DOHH2 (cell line): ENCODE measurements around the gene ANXA8.
"Not testable (repeated sequence)": the region's sequence is repeated elsewhere in the genome, so short reads cannot be mapped to it uniquely, and the experiment has no call there.

ENCODE experiments used
- H3F3A ChIP-seq: fragments of 200-600 bp; sonication (generic), shearing (Covaris generic); 2 replicates; pipeline ENCODE4 v1.6.0; 2016; ENCODE audit warnings: antibody characterized with exemption, mild to moderate bottlenecking; ENCODE audit not compliant: control insufficient read depth, insufficient read depth
- H3K27ac ChIP-seq: fragments of 200-600 bp; sonication (generic); 2 replicates; pipeline ENCODE4 v1.5.1; 2014; ENCODE audit warnings: low read depth, mild to moderate bottlenecking, low read length, moderate library complexity
- H3K27me3 ChIP-seq: fragments of 200-600 bp; sonication (generic); 2 replicates; pipeline ENCODE4 v1.6.1; 2014; ENCODE audit warnings: mild to moderate bottlenecking, low read length, mixed read lengths; ENCODE audit not compliant: control insufficient read depth
- H3K36me3 ChIP-seq: fragments of 200-600 bp; sonication (generic); 2 replicates; pipeline ENCODE4 v1.6.1; 2014; ENCODE audit warnings: mild to moderate bottlenecking, low read length, moderate library complexity, mixed read lengths; ENCODE audit not compliant: control insufficient read depth
- H3K4me1 ChIP-seq: fragments of 200-600 bp; sonication (generic); 2 replicates; pipeline ENCODE4 v1.6.1; 2014; ENCODE audit warnings: mild to moderate bottlenecking, low read length, mixed read lengths; ENCODE audit not compliant: control insufficient read depth
- H3K4me2 ChIP-seq: fragments of 200-600 bp; sonication (generic); 2 replicates; pipeline ENCODE4 v1.6.0; 2014; ENCODE audit warnings: mild to moderate bottlenecking, low read length, moderate library complexity
- H3K4me3 ChIP-seq: fragments of 200-600 bp; sonication (generic); 2 replicates; pipeline ENCODE4 v1.5.1; 2014; ENCODE audit warnings: mild to moderate bottlenecking, low read length, mixed read lengths
- H3K79me2 ChIP-seq: fragments of 200-600 bp; sonication (generic); 2 replicates; pipeline ENCODE4 v1.6.1; 2014; ENCODE audit warnings: mild to moderate bottlenecking, low read length, mixed read lengths; ENCODE audit not compliant: control insufficient read depth
- H3K9me2 ChIP-seq: fragments of 200-600 bp; sonication (generic); replicated peaks from 2 replicates; pipeline ENCODE4 v1.6.1; 2014; ENCODE audit warnings: mild to moderate bottlenecking, low read length, mixed read lengths; ENCODE audit not compliant: control insufficient read depth
- H3K9me3 ChIP-seq: fragments of 200-600 bp; sonication (generic); 2 replicates; pipeline ENCODE4 v1.6.1; 2014; ENCODE audit warnings: antibody characterized with exemption, low read length, mixed read lengths; ENCODE audit not compliant: control insufficient read depth, insufficient read depth
- H4K20me1 ChIP-seq: fragments of 200-600 bp; sonication (generic); 2 replicates; pipeline ENCODE4 v1.6.0; 2014; ENCODE audit warnings: low read depth, mild to moderate bottlenecking, antibody characterized with exemption, low read length, moderate library complexity; ENCODE audit not compliant: control insufficient read depth, insufficient read depth
- CTCF ChIP-seq: fragments of 200-600 bp; sonication (generic); IDR thresholded peaks from one replicate; pipeline ENCODE4 v1.5.1; 2014; ENCODE audit warnings: antibody characterized with exemption, mild to moderate bottlenecking, low read depth, low read length; ENCODE audit not compliant: poor library complexity, severe bottlenecking
- EZH2phosphoT487 ChIP-seq: fragments of 200-600 bp; sonication (generic); IDR thresholded peaks from 2 replicates; pipeline ENCODE4 v1.6.1; 2017; ENCODE audit warnings: borderline replicate concordance, mild to moderate bottlenecking, antibody characterized with exemption, low read length, moderate library complexity, mixed read lengths

Gene ANXA8

GRCh38 chr10:47456794-47457527, 27.0 kb downstream of the ANXA8 start:
- H4K20me1 ChIP-seq = no peaks in the 10 kb centered on the region
- H3K27ac ChIP-seq = no peak overlapping the region
- H3K4me2 ChIP-seq = no peak overlapping the region
- no peak overlapping the region for H3K4me3 ChIP-seq
- no peaks in the 10 kb centered on the region for H3K9me2 ChIP-seq
- no peaks in the 10 kb centered on the region for H3F3A ChIP-seq
- no peaks in the 10 kb centered on the region for H3K79me2 ChIP-seq
- no peaks in the 10 kb centered on the region for H3K9me3 ChIP-seq
- TF ChIP-seq EZH2phosphoT487 (no peak), CTCF (no peak)
- H3K36me3 ChIP-seq = no peaks in the 10 kb centered on the region
- H3K4me1 ChIP-seq = no peaks in the 10 kb centered on the region
- H3K27me3 ChIP-seq = no peaks in the 10 kb centered on the region

DNA sequence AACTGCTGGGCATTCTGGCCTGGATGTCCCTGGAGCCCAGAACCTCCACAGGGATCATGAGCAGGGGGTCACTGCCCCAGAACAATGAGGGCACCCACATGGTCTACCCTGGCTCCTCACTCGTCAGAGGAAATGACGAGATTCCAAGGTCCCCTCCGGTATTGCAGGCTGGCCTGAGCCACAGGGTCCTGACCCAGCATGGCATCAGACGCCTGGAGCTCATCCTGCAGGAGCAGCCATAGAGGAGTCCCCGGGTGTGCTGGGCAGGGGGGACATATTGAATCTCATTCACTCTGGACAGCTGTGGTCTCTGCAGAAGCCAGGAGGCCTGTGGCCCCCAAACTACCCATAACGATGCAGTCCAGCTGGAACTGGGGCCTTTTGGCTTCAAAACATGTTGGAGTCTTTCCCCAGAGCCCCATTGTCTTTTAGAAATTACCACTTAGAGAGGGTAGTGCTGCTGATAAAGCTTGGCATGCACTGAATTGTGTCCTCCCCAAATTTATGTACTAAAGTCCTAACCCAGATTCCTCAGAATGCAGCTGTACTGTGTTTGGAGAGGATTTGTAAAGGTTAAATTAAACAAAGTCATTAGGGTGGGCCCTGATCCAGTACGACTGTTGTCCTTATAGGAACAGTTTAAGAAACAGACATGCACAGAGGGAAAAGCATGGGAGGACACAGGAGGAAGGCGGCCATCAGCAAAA, 27.7 kb downstream of the ANXA8 start:
- Histone ChIP-seq H3K4me2 (no peak overlapping the region), H3K27me3 (no peaks in the 10 kb centered on the region), H3K79me2 (no peaks in the 10 kb centered on the region), H3K36me3 (no peaks in the 10 kb centered on the region), H3K4me3 (no peak overlapping the region), H3K27ac (no peak overlapping the region), H3F3A (no peaks in the 10 kb centered on the region), H3K4me1 (no peaks in the 10 kb centered on the region), H3K9me2 (no peaks in the 10 kb centered on the region), H4K20me1 (no peaks in the 10 kb centered on the region), H3K9me3 (no peaks in the 10 kb centered on the region)
- TF ChIP-seq CTCF = no peak
- no peak for TF ChIP-seq EZH2phosphoT487

DNA sequence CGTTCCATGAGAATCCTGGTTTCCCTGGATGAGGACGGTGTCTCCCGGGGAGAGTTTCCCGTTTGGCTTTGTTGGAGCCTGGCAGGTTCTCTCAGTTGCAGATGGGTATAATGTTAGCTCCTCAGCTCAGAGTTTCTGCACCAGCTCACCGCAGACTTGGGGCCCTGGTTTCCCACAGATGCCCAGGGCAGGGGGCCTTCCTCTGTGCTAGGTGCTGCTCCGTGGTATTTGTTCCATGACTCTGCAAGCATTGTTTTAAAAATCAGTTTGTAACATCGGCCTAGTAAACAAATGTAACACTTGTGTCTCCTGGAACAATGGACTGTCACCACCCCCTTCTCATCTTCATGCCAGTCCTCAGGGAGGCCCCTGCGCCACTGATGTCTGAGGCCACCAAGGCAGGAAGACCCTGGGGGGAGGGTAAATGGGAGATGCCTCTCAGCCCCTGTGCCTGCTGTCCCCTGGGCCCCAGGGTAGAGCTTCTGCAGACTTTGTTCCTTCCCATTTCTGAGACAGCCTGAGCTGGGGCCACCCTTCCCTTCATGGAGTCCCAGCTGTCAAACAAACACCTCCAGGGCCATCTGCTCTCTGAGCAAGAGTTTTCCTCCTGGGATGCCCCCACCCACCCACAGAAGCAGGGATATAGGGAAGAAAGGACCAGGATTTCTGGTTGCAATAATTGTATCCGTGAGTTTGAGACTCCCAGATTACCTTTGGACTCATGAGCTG, 28.4 kb downstream of the ANXA8 start:
- H3K27me3 ChIP-seq, H3F3A ChIP-seq: not testable (repeated sequence)

DNA sequence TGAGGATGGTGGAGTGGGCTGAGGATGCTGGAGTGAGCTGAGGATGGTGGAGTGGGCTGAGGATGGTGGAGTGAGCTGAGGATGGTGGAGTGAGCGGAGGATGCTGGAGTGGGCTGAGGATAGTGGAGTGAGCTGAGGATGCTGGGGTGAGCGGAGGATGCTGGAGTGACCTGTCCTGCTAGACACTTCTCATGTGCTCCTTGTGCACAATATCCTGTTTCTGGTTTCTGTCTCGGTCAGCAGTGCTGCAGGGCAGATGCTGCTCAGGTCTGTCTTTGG, 29.2 kb downstream of the ANXA8 start:
- no peak overlapping the region for H3K27ac ChIP-seq
- H3K4me2 ChIP-seq = no peak overlapping the region
- no peaks in the 10 kb centered on the region for H3F3A ChIP-seq
- H3K27me3 ChIP-seq = no peaks in the 10 kb centered on the region
- H3K79me2 ChIP-seq = no peaks in the 10 kb centered on the region
- no peaks in the 10 kb centered on the region for H3K4me1 ChIP-seq
- TF ChIP-seq CTCF = no peak
- no peaks in the 10 kb centered on the region for H3K9me3 ChIP-seq
- H4K20me1 ChIP-seq = no peaks in the 10 kb centered on the region
- no peaks in the 10 kb centered on the region for H3K9me2 ChIP-seq
- H3K36me3 ChIP-seq = no peaks in the 10 kb centered on the region
- no peak overlapping the region for H3K4me3 ChIP-seq

More for the DNA sequence above, 28.4 kb downstream of the ANXA8 start:
- not testable (repeated sequence) for H3K4me2 ChIP-seq, H3K9me2 ChIP-seq, H3K27ac ChIP-seq, H4K20me1 ChIP-seq, H3K79me2 ChIP-seq, H3K4me1 ChIP-seq, H3K4me3 ChIP-seq, H3K36me3 ChIP-seq, H3K9me3 ChIP-seq
